HepG2 (cell line): ENCODE results near the gene SYTL1. TPM values are rescaled to one million over a fixed set of nuclear protein-coding genes. Genes with fewer than 3 reads are reported as not detected.

ENCODE experiments used
- ATAC-seq: fragments of 200-7000 bp; cut with Tn5 transposase; 3 replicates; pipeline ENCODE4 v1.9.1; 2020; ENCODE audit warnings: mild to moderate bottlenecking, moderate library complexity
- BruUV-seq: library from RNA; stranded (reverse); fragments of 400-500 nt; replicated peaks from 2 replicates; lab custom pipeline; 2021; lab: Mats Ljungman, UMichigan
- CTCF ChIA-PET: fragments of 300-600 bp; formaldehyde crosslinking; extraction: SDS; loops from one replicate; lab custom pipeline; 2021; ENCODE audit warnings: low total read pairs, inconsistent platforms, low intra/inter-chr PET ratio; lab: Yijun Ruan, JAX
- POLR2A ChIA-PET: fragments of 350-600 bp; sonication (Branson Sonifier 250); formaldehyde crosslinking; loops from one replicate; lab custom pipeline; 2020; ENCODE audit warnings: antibody characterized with exemption, inconsistent platforms; lab: Yijun Ruan, JAX
- DNase-seq: peaks from one replicate; pipeline ENCODE4 v3.0.0-alpha.2; 2015; ENCODE audit warnings: low spot score
- FAIRE-seq: peaks from 3 replicates; lab custom pipeline; 2011; peaks lifted over from hg19 to GRCh38; lab: Jason Lieb, UNC
- H2AFZ ChIP-seq: one replicate; pipeline ENCODE4 v1.6.1; 2011; ENCODE audit warnings: low read length, inconsistent platforms
- H3K27ac ChIP-seq: fragments of 300-600 bp; 3 replicates; pipeline ENCODE4 v1.8.0; 2011; ENCODE audit warnings: mixed run types, mild to moderate bottlenecking, mixed read lengths, low read length, inconsistent platforms; ENCODE audit not compliant: insufficient read depth; ENCODE audit errors: extremely low read length
- H3K27me3 ChIP-seq, 2 experiments: fragments of 200-600 bp in 1 of 2; 2 replicates in 1 of 2; 3 replicates in 1 of 2; pipeline versions ENCODE4 v1.6.0 to v1.8.0; 2011; ENCODE audit warnings: low read length in 2 of 2, mild to moderate bottlenecking in 2 of 2, moderate library complexity in 2 of 2, inconsistent platforms in 1 of 2; ENCODE audit not compliant: insufficient read depth in 2 of 2, control insufficient read depth in 1 of 2
- H3K36me3 ChIP-seq, 2 experiments: fragments of 200-600 bp in 1 of 2; replicated peaks in 1 of 2; 2 replicates in 1 of 2; 3 replicates in 1 of 2; pipeline versions ENCODE4 v1.5.1 to v1.8.0; 2011; ENCODE audit warnings: low read length in 2 of 2, inconsistent platforms in 1 of 2; ENCODE audit not compliant: insufficient read depth in 2 of 2, control insufficient read depth in 1 of 2
- H3K4me1 ChIP-seq: 2 replicates; pipeline ENCODE4 v1.5.1; 2012; ENCODE audit warnings: low read length, inconsistent platforms; ENCODE audit not compliant: insufficient read depth
- H3K4me2 ChIP-seq: 2 replicates; pipeline ENCODE4 v1.6.0; 2011; ENCODE audit warnings: low read depth, low read length, inconsistent platforms
- H3K4me3 ChIP-seq, 3 experiments: fragments of 200-600 bp in 1 of 3; sonication (generic), shearing (Covaris generic) in 1 of 3; replicated peaks in 1 of 3; 2 replicates each; pipeline ENCODE4 v1.5.1; 2011 to 2016; ENCODE audit warnings: low read length in 3 of 3, inconsistent platforms in 2 of 3, low read depth in 2 of 3, mild to moderate bottlenecking in 2 of 3, control low read depth in 1 of 3, mixed read lengths in 1 of 3; ENCODE audit not compliant: insufficient read depth in 1 of 3
- H3K79me2 ChIP-seq: one replicate; pipeline ENCODE4 v1.6.1; 2011; ENCODE audit warnings: low read length, inconsistent platforms; ENCODE audit not compliant: insufficient read depth
- H3K9ac ChIP-seq: 2 replicates; pipeline ENCODE4 v1.6.0; 2011; ENCODE audit warnings: mild to moderate bottlenecking, low read depth, low read length, inconsistent platforms; ENCODE audit not compliant: insufficient read depth
- H3K9me3 ChIP-seq: 2 replicates; pipeline ENCODE4 v1.5.1; 2012; ENCODE audit warnings: mild to moderate bottlenecking, low read length
- H4K20me1 ChIP-seq: 2 replicates; pipeline ENCODE4 v1.6.0; 2011; ENCODE audit warnings: inconsistent platforms, mild to moderate bottlenecking, low read length, moderate library complexity; ENCODE audit not compliant: insufficient read depth
- CEBPB ChIP-seq: IDR thresholded peaks from 2 replicates; pipeline ENCODE4 v1.6.1; 2011; ENCODE audit warnings: low read depth, low read length, improper control_type of control experiment, borderline replicate concordance
- ELF4 ChIP-seq: sonication (generic); formaldehyde crosslinking; IDR thresholded peaks from 2 replicates; pipeline ENCODE4 v1.5.0; 2020; ENCODE audit warnings: missing genetic modification reagents, mild to moderate bottlenecking, moderate library complexity, borderline replicate concordance
- GABPB1 ChIP-seq: IDR thresholded peaks from 2 replicates; pipeline ENCODE4 v1.6.1; 2016; ENCODE audit warnings: mild to moderate bottlenecking, missing genetic modification reagents, moderate library complexity, missing compliant biosample characterization
- SKIL ChIP-seq: sonication (generic); formaldehyde crosslinking; IDR thresholded peaks from 2 replicates; pipeline ENCODE4 v1.8.0; 2022; ENCODE audit warnings: missing genetic modification reagents, mild to moderate bottlenecking, moderate library complexity, borderline replicate concordance
- SRSF9 ChIP-seq: fragments of 200-400 bp; formaldehyde crosslinking; IDR thresholded peaks from 2 replicates; pipeline ENCODE4 v1.6.1; 2018; ENCODE audit warnings: borderline replicate concordance, mild to moderate bottlenecking, low read depth, low read length; ENCODE audit not compliant: insufficient read depth, poor library complexity, severe bottlenecking
- STAG1 ChIP-seq: sonication (generic); formaldehyde crosslinking; IDR thresholded peaks from 2 replicates; pipeline ENCODE4 v1.4.0; 2020; ENCODE audit warnings: missing genetic modification reagents
- XRCC5 ChIP-seq: fragments of 200-400 bp; formaldehyde crosslinking; optimal IDR thresholded peaks from 2 replicates; pipeline ENCODE3; 2017; ENCODE audit warnings: mild to moderate bottlenecking, low read length
- YY1 ChIP-seq: IDR thresholded peaks from 2 replicates; pipeline ENCODE4 v1.6.1; 2011; ENCODE audit warnings: low read length, low read depth, moderate library complexity, mild to moderate bottlenecking; ENCODE audit not compliant: insufficient read depth, insufficient replicate concordance
- ZFX ChIP-seq: sonication (generic); formaldehyde crosslinking; IDR thresholded peaks from 2 replicates; pipeline ENCODE4 v1.4.0; 2020; ENCODE audit warnings: mild to moderate bottlenecking, low read depth, missing genetic modification reagents, moderate library complexity
- ZNF503 ChIP-seq: sonication (generic); formaldehyde crosslinking; IDR thresholded peaks from 2 replicates; pipeline ENCODE4 v1.4.0; 2020; ENCODE audit warnings: missing genetic modification reagents
- ZNF720 ChIP-seq: sonication (generic); formaldehyde crosslinking; IDR thresholded peaks from 2 replicates; pipeline ENCODE4 v1.4.0; 2020; ENCODE audit warnings: missing genetic modification reagents
- ZNF75D ChIP-seq: sonication (generic); formaldehyde crosslinking; IDR thresholded peaks from 2 replicates; pipeline ENCODE4 v1.8.1; 2023; ENCODE audit warnings: missing genetic modification reagents, mild to moderate bottlenecking, borderline replicate concordance
- WGBS: methylation state at CpG from one replicate; pipeline ENCODE4 v1.1.6; 2017; ENCODE audit warnings: low lambda C conversion rate; 5-methylcytosine and 5-hydroxymethylcytosine counted together
- in situ Hi-C: cut with HindIII; loops from 2 replicates; pipeline ENCODE4 v1.10.0; 2017; ENCODE audit warnings: low pct_unique_long_range_greater_than_20kb; ENCODE audit not compliant: extremely low pct_ligation_motif_present
- intact Hi-C: fragments of 100-400 bp; cut with micrococcal nuclease; formaldehyde crosslinking; loops from one replicate; pipeline ENCODE4 v1.10.0; 2022; ENCODE audit not compliant: unreplicated experiment
- polyA plus RNA-seq, 8 experiments: library from polyadenylated mRNA; depleted of rRNA in 3 of 8; stranded (reverse) in 7 of 8; unstranded in 1 of 8; fragments of >200 nt; fragmentation: Illumina TruSeq in 4 of 8; extraction: Trizol in 4 of 8; gene quantifications; 2 replicates each; pipeline versions ENCODE4 v1.2.1 to v1.2.3, GENCODE V29; 2011 to 2016; ENCODE audit warnings: low read depth in 4 of 8, missing spikeins in 1 of 8, mixed read lengths in 1 of 8; ENCODE audit not compliant: insufficient read depth in 1 of 8
- total RNA-seq, 5 experiments: library from RNA; depleted of rRNA; stranded (reverse); fragments of >200 nt; fragmentation: Illumina TruSeq; extraction: Trizol; gene quantifications; 2 replicates each; pipeline ENCODE4 v1.2.3, GENCODE V29; 2016; ENCODE audit warnings: low read depth in 1 of 5

The SYTL1 gene
- total and polyA plus RNA-seq, 2 of the 13 experiments (the other 11 are each of a cell fraction or from before 2014, with no cell fraction given): 11.1 to 17.8 TPM

- TF ChIP-seq ZNF503 (CRISPR knock-in tag): no peak
- no peak for TF ChIP-seq SKIL (CRISPR knock-in tag)
- no peak for TF ChIP-seq ELF4 (CRISPR knock-in tag)
- TF ChIP-seq ZNF75D (CRISPR knock-in tag): no peak
Measured at GRCh38 chr1:27394925-27395324, 53.1 kb downstream of the SYTL1 start (continued).

GRCh38 chr1:27395441-27396195 is 53.8 kb downstream of the SYTL1 start:
- WGBS: 0% methylated on average over 7 of the region's 10 CpGs
- CTCF ChIA-PET: interaction anchor here (1.3 to 2.4 kb wide), 4 partner anchors 38 to 99 kb away, joined by 4 to 17 read pairs (median 8); no protein-coding TSS in a partner anchor
- Histone ChIP-seq H3K36me3 (no peaks in the 10 kb centered on the region), H3K79me2 (no peaks in the 10 kb centered on the region), H3K4me3 (no peak overlapping the region), H3K9me3 (no peaks in the 10 kb centered on the region), H3K9ac (no peak overlapping the region), H3K27ac (no peak overlapping the region), H3K4me2 (no peak overlapping the region), H2AFZ (no peak overlapping the region), H3K4me1 (peaks cover 28% of the 10 kb centered on the region), H4K20me1 (no peaks in the 10 kb centered on the region), H3K27me3 (peaks cover 0 to 2% of the 10 kb centered on the region in 2 experiments; a peak in 2 of 5 replicates)
- no peak for FAIRE-seq
- POLR2A ChIA-PET: interaction anchor here (0.6 to 1.8 kb wide), 4 partner anchors 18 to 211 kb away, joined by 3 to 6 read pairs (median 3); partner anchors contain the start of gene WASF2
- intact Hi-C loops (loop anchor here (1.0 to 10.0 kb wide), 2 partner anchors 38 to 269 kb away; no protein-coding TSS in a partner anchor), in situ Hi-C loops (no loop called here)
- peak; percentile 40 for DNase-seq
- BruUV-seq: no TSS peak
- ATAC-seq: peak; percentile 32
- no peak for TF ChIP-seq ZNF720 (CRISPR knock-in tag)
- TF ChIP-seq CEBPB: no peak
- 0 out of 2 replicates have a peak, but pooled peaks have one; percentile 15 for TF ChIP-seq ZFX (CRISPR knock-in tag)
- TF ChIP-seq XRCC5: peak; percentile 39
- TF ChIP-seq GABPB1 (CRISPR knock-in tag): 0 out of 2 replicates have a peak, but pooled peaks have one; percentile 26
- TF ChIP-seq SRSF9: no peak
- peak; percentile 85 for TF ChIP-seq STAG1 (CRISPR knock-in tag)
- TF ChIP-seq YY1: peak; percentile 43
